ENCODE data around the gene TCERG1L. TPM values are rescaled to one million over a fixed set of nuclear protein-coding genes. Genes with fewer than 3 reads are reported as not detected.

The TCERG1L gene
- polyA plus RNA-seq, 1 of the 3 experiments (the other 2 are of a cell fraction), result not detected

DNA sequence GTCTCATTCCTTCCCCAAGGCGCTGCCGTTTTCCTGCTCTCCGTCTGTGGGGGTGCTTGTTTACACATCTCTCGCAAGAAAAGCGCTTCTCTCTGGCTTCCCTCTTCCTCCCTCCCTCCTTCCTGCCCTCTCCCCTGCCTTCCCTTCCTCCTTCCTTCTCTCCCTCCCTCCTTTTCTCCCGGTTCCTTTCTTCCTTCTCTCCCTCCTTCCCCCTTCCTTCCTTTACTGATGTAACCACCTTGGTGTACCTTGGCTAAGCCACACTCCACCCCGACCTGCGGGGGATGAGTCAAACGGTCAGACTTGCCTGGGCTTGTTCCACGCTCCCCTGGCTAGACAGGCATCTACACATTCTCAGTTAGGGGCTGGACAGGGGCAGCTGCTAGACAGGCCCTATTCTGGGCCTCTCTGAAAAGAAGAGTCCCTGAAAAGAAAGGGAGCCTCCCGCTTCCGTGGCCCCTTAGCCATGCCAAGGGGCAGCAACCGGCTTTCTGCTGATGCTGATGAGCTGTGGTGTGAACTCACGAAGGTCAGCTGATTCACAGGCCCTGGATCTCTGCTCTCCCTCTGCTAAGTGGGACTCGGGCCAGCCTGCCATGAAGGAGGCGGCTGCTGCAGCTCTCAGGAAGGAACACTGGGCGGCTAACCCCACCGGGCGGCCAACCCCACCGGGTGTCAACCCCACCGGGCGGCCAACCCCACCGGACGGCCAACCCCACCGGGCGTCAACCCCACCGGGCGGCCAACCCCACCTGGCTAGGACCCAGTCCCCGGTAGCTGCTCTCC, 216.8 kb downstream of the TCERG1L start:
- no peak overlapping the region for H2AFZ ChIP-seq (ENCODE audit: low read depth)

DNA sequence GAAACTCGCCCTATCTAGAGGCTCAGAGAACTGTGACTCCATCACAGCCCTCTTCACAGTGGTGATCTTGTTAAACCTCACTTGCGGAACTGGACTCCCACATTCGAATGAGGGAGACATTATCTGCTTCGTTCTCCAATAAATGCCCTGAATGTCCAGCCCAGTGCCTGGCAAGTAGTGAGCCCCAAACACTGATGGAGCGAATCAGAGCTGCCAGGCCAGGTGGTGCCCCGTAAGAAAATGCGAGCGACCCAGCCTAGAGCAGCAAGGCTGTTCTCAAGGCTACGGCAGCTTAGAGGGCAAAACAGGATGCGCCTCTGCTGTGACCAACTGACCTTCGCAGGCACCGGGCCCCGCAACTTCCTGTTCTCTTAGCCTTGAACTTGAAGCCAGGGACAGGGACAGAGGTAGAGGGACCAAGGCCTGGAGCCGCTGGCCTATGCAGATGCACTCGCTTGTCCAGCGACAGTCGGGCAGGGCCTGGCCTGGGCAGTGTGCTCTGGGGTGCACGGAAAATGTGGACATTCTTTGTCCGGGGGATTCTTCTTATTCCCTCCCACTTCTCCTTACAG, 217.6 kb downstream of the TCERG1L start:
- H3K27me3 ChIP-seq (ENCODE audit: insufficient read depth), result no peaks in the 10 kb centered on the region
- H3K9ac ChIP-seq, result no peak overlapping the region
- DNase-seq, result no peak
- H3K4me2 ChIP-seq, result no peak overlapping the region
- no peak overlapping the region for H3K27ac ChIP-seq (ENCODE audit: low read depth in 2 of 2, low read length in 1 of 2)
- H3F3A ChIP-seq (replicated peaks; ENCODE audit: insufficient read depth), result no peaks in the 10 kb centered on the region
- ChIA-PET CTCF (interaction anchor here (0.9 kb wide), 1 partner anchor 10 kb away, joined by 3 read pairs; no protein-coding TSS in a partner anchor), POLR2A (no interaction called here)
- no peak for TF ChIP-seq GABPA (IDR thresholded peaks at IDR 0.05; ENCODE audit: low read depth)
- no peak overlapping the region for H3K4me3 ChIP-seq (ENCODE audit: low read depth in 2 of 2, low read length in 1 of 2)
- no peaks in the 10 kb centered on the region for H3K79me2 ChIP-seq (ENCODE audit: insufficient read depth)
- 68% methylated on average over 16 of the region's 19 CpGs for WGBS (ENCODE audit: low lambda C conversion rate)
- H3K9me2 ChIP-seq, result no peaks in the 10 kb centered on the region
- no peak overlapping the region for H2AFZ ChIP-seq (ENCODE audit: low read depth)
- peaks cover 0 to 9% of the 10 kb centered on the region in 2 experiments; a peak in 1 of 4 replicates for H3K4me1 ChIP-seq (ENCODE audit: control insufficient read depth in 1 of 2, insufficient read depth in 2 of 2, low read depth in 1 of 2, low read length in 1 of 2)
- H3K36me3 ChIP-seq (replicated peaks in 1 of 2; ENCODE audit: control insufficient read depth in 1 of 2, insufficient read depth in 2 of 2, low read length in 1 of 2), result no peaks in the 10 kb centered on the region
- no peaks in the 10 kb centered on the region for H3K9me3 ChIP-seq
- H4K20me1 ChIP-seq (ENCODE audit: insufficient read depth), result no peaks in the 10 kb centered on the region

More for the DNA sequence above, 216.8 kb downstream of the TCERG1L start:
- no peak overlapping the region for H3K4me2 ChIP-seq
- H3K4me1 ChIP-seq (ENCODE audit: control insufficient read depth in 1 of 2, insufficient read depth in 2 of 2, low read depth in 1 of 2, low read length in 1 of 2), result peaks cover 0 to 16% of the 10 kb centered on the region in 2 experiments; a peak in 1 of 4 replicates
- H3K9me3 ChIP-seq, result no peaks in the 10 kb centered on the region
- H3K36me3 ChIP-seq (replicated peaks in 1 of 2; ENCODE audit: control insufficient read depth in 1 of 2, insufficient read depth in 2 of 2, low read length in 1 of 2), result no peaks in the 10 kb centered on the region
- ChIA-PET POLR2A (no interaction called here), CTCF (interaction anchor here (1.0 kb wide), 1 partner anchor 10 kb away, joined by 3 read pairs; no protein-coding TSS in a partner anchor)
- no peak overlapping the region for H3K27ac ChIP-seq (ENCODE audit: low read depth in 2 of 2, low read length in 1 of 2)
- no peaks in the 10 kb centered on the region for H3K79me2 ChIP-seq (ENCODE audit: insufficient read depth)
- no peak for DNase-seq
- H3K4me3 ChIP-seq (ENCODE audit: low read depth in 2 of 2, low read length in 1 of 2), result no peak overlapping the region
- H3K9ac ChIP-seq, result no peak overlapping the region
- H3K27me3 ChIP-seq (ENCODE audit: insufficient read depth), result no peaks in the 10 kb centered on the region
- H4K20me1 ChIP-seq (ENCODE audit: insufficient read depth), result no peaks in the 10 kb centered on the region
- TF ChIP-seq SMC3 (IDR thresholded peaks at IDR 0.05; ENCODE audit: low read depth, low read length) (no peak), GABPA (IDR thresholded peaks at IDR 0.05; ENCODE audit: low read depth) (no peak), NFIC (IDR thresholded peaks at IDR 0.05; ENCODE audit: borderline replicate concordance) (no peak), JUND (IDR thresholded peaks at IDR 0.05) (no peak), POLR2AphosphoS5 (IDR thresholded peaks at IDR 0.05; ENCODE audit: low read depth, low read length) (no peak), RXRA (IDR thresholded peaks at IDR 0.05; ENCODE audit: borderline replicate concordance, low read depth) (no peak), ELF1 (IDR thresholded peaks at IDR 0.05) (no peak)
- TF ChIP-seq, protein P1, sequence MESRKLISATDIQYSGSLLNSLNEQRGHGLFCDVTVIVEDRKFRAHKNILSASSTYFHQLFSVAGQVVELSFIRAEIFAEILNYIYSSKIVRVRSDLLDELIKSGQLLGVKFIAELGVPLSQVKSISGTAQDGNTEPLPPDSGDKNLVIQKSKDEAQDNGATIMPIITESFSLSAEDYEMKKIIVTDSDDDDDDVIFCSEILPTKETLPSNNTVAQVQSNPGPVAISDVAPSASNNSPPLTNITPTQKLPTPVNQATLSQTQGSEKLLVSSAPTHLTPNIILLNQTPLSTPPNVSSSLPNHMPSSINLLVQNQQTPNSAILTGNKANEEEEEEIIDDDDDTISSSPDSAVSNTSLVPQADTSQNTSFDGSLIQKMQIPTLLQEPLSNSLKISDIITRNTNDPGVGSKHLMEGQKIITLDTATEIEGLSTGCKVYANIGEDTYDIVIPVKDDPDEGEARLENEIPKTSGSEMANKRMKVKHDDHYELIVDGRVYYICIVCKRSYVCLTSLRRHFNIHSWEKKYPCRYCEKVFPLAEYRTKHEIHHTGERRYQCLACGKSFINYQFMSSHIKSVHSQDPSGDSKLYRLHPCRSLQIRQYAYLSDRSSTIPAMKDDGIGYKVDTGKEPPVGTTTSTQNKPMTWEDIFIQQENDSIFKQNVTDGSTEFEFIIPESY (IDR thresholded peaks at IDR 0.05; ENCODE audit: borderline replicate concordance, low read depth), result no peak
- 50% methylated on average over 14 of the region's 29 CpGs for WGBS (ENCODE audit: low lambda C conversion rate)
- H3K9me2 ChIP-seq, result no peaks in the 10 kb centered on the region
- no peaks in the 10 kb centered on the region for H3F3A ChIP-seq (replicated peaks; ENCODE audit: insufficient read depth)

DNA sequence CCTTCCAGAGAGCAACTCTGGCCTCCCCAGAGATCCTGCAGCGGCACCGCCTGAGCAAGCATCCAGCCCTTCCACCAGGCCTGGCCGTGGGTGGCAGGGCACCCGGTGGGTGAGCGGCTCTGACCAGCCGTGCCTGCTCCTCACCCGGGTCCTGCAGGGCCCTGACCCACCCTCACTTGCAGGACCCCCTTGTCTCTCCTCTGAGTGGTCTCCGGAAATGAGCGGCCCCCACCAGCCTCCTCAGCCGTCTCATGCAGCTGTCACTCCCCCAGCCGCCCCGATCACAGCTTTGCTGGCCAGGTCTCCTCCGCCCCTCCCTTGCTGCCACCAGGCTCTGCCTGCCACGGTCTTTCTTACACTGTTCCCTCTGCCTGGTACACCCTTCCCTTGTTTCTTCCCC, 218.2 kb downstream of the TCERG1L start:
- no peaks in the 10 kb centered on the region for H3K79me2 ChIP-seq (ENCODE audit: insufficient read depth)
- no peak overlapping the region for H3K4me2 ChIP-seq
- no peaks in the 10 kb centered on the region for H4K20me1 ChIP-seq (ENCODE audit: insufficient read depth)
- peaks cover 0 to 4% of the 10 kb centered on the region in 2 experiments; a peak in 1 of 4 replicates for H3K4me1 ChIP-seq (ENCODE audit: control insufficient read depth in 1 of 2, insufficient read depth in 2 of 2, low read depth in 1 of 2, low read length in 1 of 2)
- no peaks in the 10 kb centered on the region for H3F3A ChIP-seq (replicated peaks; ENCODE audit: insufficient read depth)
- no peak overlapping the region for H3K27ac ChIP-seq (ENCODE audit: low read depth in 2 of 2, low read length in 1 of 2)
- H3K9me3 ChIP-seq, result no peaks in the 10 kb centered on the region
- H2AFZ ChIP-seq (ENCODE audit: low read depth), result no peak overlapping the region
- no peak for DNase-seq
- H3K36me3 ChIP-seq (replicated peaks in 1 of 2; ENCODE audit: control insufficient read depth in 1 of 2, insufficient read depth in 2 of 2, low read length in 1 of 2), result no peaks in the 10 kb centered on the region
- H3K27me3 ChIP-seq (ENCODE audit: insufficient read depth), result no peaks in the 10 kb centered on the region
- WGBS (ENCODE audit: low lambda C conversion rate), result 73% methylated on average over 7 of the region's 14 CpGs
- TF ChIP-seq, protein P2, sequence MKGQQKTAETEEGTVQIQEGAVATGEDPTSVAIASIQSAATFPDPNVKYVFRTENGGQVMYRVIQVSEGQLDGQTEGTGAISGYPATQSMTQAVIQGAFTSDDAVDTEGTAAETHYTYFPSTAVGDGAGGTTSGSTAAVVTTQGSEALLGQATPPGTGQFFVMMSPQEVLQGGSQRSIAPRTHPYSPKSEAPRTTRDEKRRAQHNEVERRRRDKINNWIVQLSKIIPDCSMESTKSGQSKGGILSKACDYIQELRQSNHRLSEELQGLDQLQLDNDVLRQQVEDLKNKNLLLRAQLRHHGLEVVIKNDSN (IDR thresholded peaks at IDR 0.05; ENCODE audit: borderline replicate concordance, low read depth), result no peak
- no peak overlapping the region for H3K4me3 ChIP-seq (ENCODE audit: low read depth in 2 of 2, low read length in 1 of 2)
- no peaks in the 10 kb centered on the region for H3K9me2 ChIP-seq
- no peak overlapping the region for H3K9ac ChIP-seq
- ChIA-PET POLR2A (no interaction called here), CTCF (interaction anchor here (0.9 kb wide), 1 partner anchor 9 kb away, joined by 3 read pairs; no protein-coding TSS in a partner anchor)
